Measurements from ENCODE around the gene APOA5.
A peak's percentile ranks its signal among the peaks of the same experiment; 100 is the strongest.
"Not testable (repeated sequence)": the region's sequence is repeated elsewhere in the genome, so short reads cannot be mapped to it uniquely, and the experiment has no call there.

APOA5 gene

GRCh38 chr11:116791813-116792143, at the start of gene APOA5:
Gene APOA5 (minus strand): TSS chr11:116791879. CDS start chr11:116791860, 19 bp downstream.
- DNase-seq, result no peak

GRCh38 chr11:116840746-116841296, 49.1 kb upstream of the APOA5 start:
- DNase-seq, result no peak

GRCh38 chr11:116840224-116840745, 48.6 kb upstream of the APOA5 start:
- peak; percentile 41 for DNase-seq

GRCh38 chr11:116838321-116839084, 46.8 kb upstream of the APOA5 start:
- no peak for DNase-seq

- no peak for DNase-seq
These were observed 45.8 kb upstream of the APOA5 start, which contains the start of gene APOA1 for GRCh38 chr11:116837231-116838091. Gene APOA1 (minus strand): TSS chr11:116837622. CDS start chr11:116837387, 235 bp downstream.

- no peak for DNase-seq
These were observed 44.9 kb upstream of the APOA5 start for GRCh38 chr11:116836632-116836991.

- DNase-seq, result peak; percentile 82
These were observed 44.3 kb upstream of the APOA5 start for GRCh38 chr11:116835791-116836631.

- peak; percentile 30 for DNase-seq
These were observed 43.5 kb upstream of the APOA5 start for GRCh38 chr11:116835042-116835772.

GRCh38 chr11:116834535-116835041, 42.9 kb upstream of the APOA5 start:
- not testable (repeated sequence) for DNase-seq

- no peak for DNase-seq
These were observed 42.3 kb upstream of the APOA5 start for GRCh38 chr11:116833816-116834534.

GRCh38 chr11:116833491-116833815, 41.8 kb upstream of the APOA5 start:
- DNase-seq, result no peak

GRCh38 chr11:116832350-116833290, 40.9 kb upstream of the APOA5 start:
- DNase-seq, result no peak

- no peak for DNase-seq
These were observed 40.2 kb upstream of the APOA5 start for GRCh38 chr11:116831790-116832349.

- DNase-seq, result no peak
These were observed 38.7 kb upstream of the APOA5 start for GRCh38 chr11:116830184-116830912.

GRCh38 chr11:116829525-116830183, 38.0 kb upstream of the APOA5 start, which contains the start of gene APOC3:
Gene APOC3 (plus strand): TSS chr11:116829907. CDS start chr11:116830583, 676 bp downstream.
- DNase-seq, result no peak

- peak; percentile 39 for DNase-seq
These were observed 37.2 kb upstream of the APOA5 start for GRCh38 chr11:116828632-116829524.

- DNase-seq, result no peak
These were observed 35.8 kb upstream of the APOA5 start for GRCh38 chr11:116827461-116827860.

Data from OCI-M1 (cell line).